ENCODE data around the gene PCDHGA3. TPM values are rescaled to one million over a fixed set of nuclear protein-coding genes. Genes with fewer than 3 reads are reported as not detected.
A peak's percentile ranks its signal among the peaks of the same experiment; 100 is the strongest.

Gene PCDHGA3
- total RNA-seq, 2 experiments from 2014 or later = not detected

DNA sequence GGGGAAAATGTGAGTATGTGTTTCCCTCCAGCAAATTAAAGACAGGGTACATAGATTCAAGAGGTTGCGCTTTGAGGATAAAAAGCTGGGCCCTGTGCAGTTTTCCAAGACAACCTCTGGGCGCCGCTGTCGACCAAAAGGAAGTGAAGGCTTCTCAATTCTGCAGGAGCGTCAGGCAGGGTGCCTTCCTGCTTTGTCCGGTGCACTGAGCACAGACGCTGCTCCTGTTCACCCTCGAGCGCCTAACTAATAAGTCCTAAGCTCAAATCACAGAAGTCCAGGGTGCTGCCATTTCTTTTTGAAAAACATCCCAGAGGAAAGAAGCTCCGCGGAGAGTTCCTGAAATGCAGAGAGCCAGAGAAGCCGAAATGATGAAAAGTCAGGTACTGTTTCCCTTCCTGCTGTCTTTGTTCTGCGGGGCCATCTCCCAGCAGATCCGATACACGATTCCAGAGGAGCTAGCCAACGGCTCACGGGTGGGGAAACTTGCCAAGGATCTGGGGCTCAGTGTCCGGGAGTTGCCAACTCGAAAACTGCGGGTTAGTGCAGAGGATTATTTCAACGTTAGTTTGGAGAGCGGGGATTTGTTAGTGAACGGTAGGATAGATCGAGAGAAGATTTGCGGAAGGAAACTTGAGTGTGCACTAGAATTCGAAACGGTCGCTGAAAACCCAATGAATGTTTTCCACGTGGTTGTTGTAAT, 6.4 kb downstream of the PCDHGA3 start, which contains the start of gene PCDHGB1:
PCDHGB1 (plus strand) TSS at position 183 of the 703 bp plus-strand sequence; CDS start at position 345, 162 bp downstream.
- H3K4me3 Mint-ChIP-seq = no peak within 1 kb of the TSS
- H3K27ac ChIP-seq (ENCODE audit: low read depth in 1 of 2, low read length in 2 of 2) = no peak within 1 kb of the TSS
- peaks cover 25% of the 10 kb centered on the region for H3K36me3 Mint-ChIP-seq (ENCODE audit: low read depth)
- peaks cover 15% of the 10 kb centered on the region for H3K9me3 Mint-ChIP-seq
- H3K36me3 ChIP-seq (ENCODE audit: insufficient read depth, low read length) = no peaks in the 10 kb centered on the region
- H3K27ac Mint-ChIP-seq = no peak within 1 kb of the TSS
- ChIA-PET POLR2A (no interaction called here), CTCF (interaction anchor here (1.2 to 1.9 kb wide), 5 partner anchors 11 to 128 kb away, joined by 3 to 7 read pairs (median 3); partner anchors contain the start of genes PCDHGA1, PCDHGA2, PCDHGB3 and TAF7)
- peak within 1 kb of the TSS; percentile 2 for H3K4me3 ChIP-seq (ENCODE audit: low read length)
- H3K4me1 Mint-ChIP-seq (ENCODE audit: low read depth) = no peaks in the 10 kb centered on the region
- DNase-seq (peak in 6 of 14 experiments; percentile 11 to 57 (median 40)), ATAC-seq (ENCODE audit: poor library complexity) (peak; percentile 54)
- peaks cover 92% of the 10 kb centered on the region for H3K27me3 Mint-ChIP-seq
- H3K27me3 ChIP-seq (ENCODE audit: control insufficient read depth in 1 of 2, insufficient read depth in 2 of 2, low read length in 2 of 2) = peaks cover 57 to 70% of the 10 kb centered on the region in 2 experiments
- peaks cover 22 to 52% of the 10 kb centered on the region in 2 experiments for H3K9me3 ChIP-seq (ENCODE audit: control insufficient read depth in 1 of 2, insufficient read depth in 1 of 2, low read length in 2 of 2)
- H3K4me1 ChIP-seq (ENCODE audit: insufficient read depth, low read length) = peaks cover 5% of the 10 kb centered on the region
- intact Hi-C loops (cut with DNase I, micrococcal nuclease) = no loop called here
- TF ChIP-seq, protein P1, sequence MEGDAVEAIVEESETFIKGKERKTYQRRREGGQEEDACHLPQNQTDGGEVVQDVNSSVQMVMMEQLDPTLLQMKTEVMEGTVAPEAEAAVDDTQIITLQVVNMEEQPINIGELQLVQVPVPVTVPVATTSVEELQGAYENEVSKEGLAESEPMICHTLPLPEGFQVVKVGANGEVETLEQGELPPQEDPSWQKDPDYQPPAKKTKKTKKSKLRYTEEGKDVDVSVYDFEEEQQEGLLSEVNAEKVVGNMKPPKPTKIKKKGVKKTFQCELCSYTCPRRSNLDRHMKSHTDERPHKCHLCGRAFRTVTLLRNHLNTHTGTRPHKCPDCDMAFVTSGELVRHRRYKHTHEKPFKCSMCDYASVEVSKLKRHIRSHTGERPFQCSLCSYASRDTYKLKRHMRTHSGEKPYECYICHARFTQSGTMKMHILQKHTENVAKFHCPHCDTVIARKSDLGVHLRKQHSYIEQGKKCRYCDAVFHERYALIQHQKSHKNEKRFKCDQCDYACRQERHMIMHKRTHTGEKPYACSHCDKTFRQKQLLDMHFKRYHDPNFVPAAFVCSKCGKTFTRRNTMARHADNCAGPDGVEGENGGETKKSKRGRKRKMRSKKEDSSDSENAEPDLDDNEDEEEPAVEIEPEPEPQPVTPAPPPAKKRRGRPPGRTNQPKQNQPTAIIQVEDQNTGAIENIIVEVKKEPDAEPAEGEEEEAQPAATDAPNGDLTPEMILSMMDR (IDR thresholded peaks at IDR 0.05) = no peak

DNA sequence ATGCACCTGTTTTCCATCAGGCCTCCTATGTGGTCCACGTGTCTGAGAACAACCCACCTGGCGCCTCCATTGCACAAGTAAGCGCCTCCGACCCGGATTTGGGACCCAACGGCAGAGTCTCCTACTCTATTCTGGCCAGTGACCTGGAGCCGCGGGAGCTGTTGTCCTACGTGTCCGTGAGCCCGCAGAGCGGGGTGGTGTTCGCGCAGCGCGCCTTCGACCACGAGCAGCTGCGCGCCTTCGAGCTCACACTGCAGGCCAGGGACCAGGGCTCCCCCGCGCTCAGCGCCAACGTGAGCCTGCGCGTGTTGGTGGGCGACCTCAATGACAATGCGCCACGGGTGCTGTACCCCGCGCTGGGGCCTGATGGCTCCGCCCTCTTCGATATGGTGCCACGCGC, 8.0 kb downstream of the PCDHGA3 start:
- H3K27ac ChIP-seq (ENCODE audit: low read depth in 1 of 2, low read length in 2 of 2) = no peak overlapping the region
- no peak overlapping the region for H3K4me3 ChIP-seq (ENCODE audit: low read length)
- Mint-ChIP-seq H3K4me3 (no peak overlapping the region), H3K27me3 (peaks cover 95% of the 10 kb centered on the region), H3K9me3 (peaks cover 13% of the 10 kb centered on the region), H3K36me3 (ENCODE audit: low read depth) (peaks cover 29% of the 10 kb centered on the region), H3K27ac (no peak overlapping the region), H3K4me1 (ENCODE audit: low read depth) (no peaks in the 10 kb centered on the region)
- peaks cover 8% of the 10 kb centered on the region for H3K4me1 ChIP-seq (ENCODE audit: insufficient read depth, low read length)
- peaks cover 56 to 80% of the 10 kb centered on the region in 2 experiments for H3K27me3 ChIP-seq (ENCODE audit: control insufficient read depth in 1 of 2, insufficient read depth in 2 of 2, low read length in 2 of 2)
- DNase-seq (no peak), ATAC-seq (ENCODE audit: poor library complexity) (no peak)
- intact Hi-C loops (cut with DNase I, micrococcal nuclease) = no loop called here
- ChIA-PET POLR2A (no interaction called here), CTCF (no interaction called here)
- peaks cover 29 to 47% of the 10 kb centered on the region in 2 experiments for H3K9me3 ChIP-seq (ENCODE audit: control insufficient read depth in 1 of 2, insufficient read depth in 1 of 2, low read length in 2 of 2)
- TF ChIP-seq, protein P1 (IDR thresholded peaks at IDR 0.05) = no peak
- H3K36me3 ChIP-seq (ENCODE audit: insufficient read depth, low read length) = no peaks in the 10 kb centered on the region

DNA sequence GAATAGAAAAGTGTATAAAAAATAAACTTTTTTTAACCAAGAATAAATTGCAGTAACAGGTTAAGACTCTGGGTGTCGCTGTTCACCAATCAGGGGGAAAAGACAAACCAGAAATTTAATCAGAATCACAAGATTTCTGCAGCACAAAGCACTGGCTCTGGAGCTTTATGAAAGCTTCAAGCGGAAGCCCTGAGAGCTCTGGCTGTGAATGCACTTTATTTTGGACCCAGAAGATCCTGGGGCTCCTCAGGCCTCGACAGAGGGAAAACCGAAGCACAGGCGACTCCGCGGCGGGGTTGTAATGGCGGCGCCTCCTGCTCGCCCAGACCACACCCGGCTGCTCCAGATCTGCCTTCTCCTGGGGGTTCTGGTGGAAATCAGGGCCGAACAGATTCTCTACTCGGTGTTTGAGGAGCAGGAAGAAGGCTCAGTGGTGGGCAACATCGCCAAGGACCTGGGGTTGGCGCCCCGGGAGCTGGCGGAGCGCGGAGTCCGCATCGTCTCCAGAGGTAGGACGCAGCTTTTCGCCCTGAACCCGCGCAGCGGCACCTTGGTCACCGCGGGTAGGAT, 11.4 kb downstream of the PCDHGA3 start, which contains the start of gene PCDHGA4:
PCDHGA4 (plus strand) TSS at position 122 of the 570 bp plus-strand sequence; CDS start at position 209, 87 bp downstream.
- POLR2A ChIA-PET = interaction anchor here (1.3 kb wide), 1 partner anchor 35 kb away, joined by 3 read pairs; the partner anchor contains the start of gene TAF7

More for the DNA sequence above, 11.4 kb downstream of the PCDHGA3 start, which contains the start of gene PCDHGA4:
- Mint-ChIP-seq H3K4me1 (ENCODE audit: low read depth) (peaks cover 3% of the 10 kb centered on the region), H3K9me3 (peaks cover 14% of the 10 kb centered on the region), H3K27me3 (peaks cover 93% of the 10 kb centered on the region), H3K4me3 (no peak within 1 kb of the TSS), H3K27ac (no peak within 1 kb of the TSS), H3K36me3 (ENCODE audit: low read depth) (peaks cover 23% of the 10 kb centered on the region)
- Histone ChIP-seq H3K4me1 (ENCODE audit: insufficient read depth, low read length) (peaks cover 10% of the 10 kb centered on the region), H3K27ac (ENCODE audit: low read depth in 1 of 2, low read length in 2 of 2) (no peak within 1 kb of the TSS), H3K4me3 (ENCODE audit: low read length) (peak within 1 kb of the TSS; percentile 15), H3K27me3 (ENCODE audit: control insufficient read depth in 1 of 2, insufficient read depth in 2 of 2, low read length in 2 of 2) (peaks cover 48 to 84% of the 10 kb centered on the region in 2 experiments), H3K36me3 (ENCODE audit: insufficient read depth, low read length) (no peaks in the 10 kb centered on the region), H3K9me3 (ENCODE audit: control insufficient read depth in 1 of 2, insufficient read depth in 1 of 2, low read length in 2 of 2) (peaks cover 27 to 48% of the 10 kb centered on the region in 2 experiments)
- DNase-seq (peak in 2 of 14 experiments; percentile 14 to 19), ATAC-seq (ENCODE audit: poor library complexity) (no peak)
- intact Hi-C loops (cut with DNase I, micrococcal nuclease) = no loop called here
- TF ChIP-seq, protein P1 (IDR thresholded peaks at IDR 0.05) = no peak
- CTCF ChIA-PET = interaction anchor here (1.3 kb wide), 1 partner anchor 209 kb away, joined by 3 read pairs; no protein-coding TSS in a partner anchor

Measured in CD4-positive, alpha-beta T cell (primary cell).